GM19463 (cell line): ENCODE measurements around the gene ABCC5.
"Not testable (repeated sequence)": the region's sequence is repeated elsewhere in the genome, so short reads cannot be mapped to it uniquely, and the experiment has no call there.

Experiments
- ATAC-seq: cut with Tn5 transposase; IDR thresholded peaks from one replicate; pipeline ENCODE4 v1.9.1; 2021; ENCODE audit warnings: mild to moderate bottlenecking, moderate library complexity; ENCODE audit not compliant: unreplicated experiment

Gene ABCC5

GRCh38 chr3:184016811-184017671 lies 643 bp downstream of the ABCC5 start:
- peak; percentile 75 for ATAC-seq

GRCh38 chr3:184016169-184016570 lies 1.5 kb downstream of the ABCC5 start:
- ATAC-seq: no peak

- ATAC-seq: no peak
Observed at GRCh38 chr3:184015381-184016019, 2.2 kb downstream of the ABCC5 start.

GRCh38 chr3:184011937-184012889 lies 5.5 kb downstream of the ABCC5 start:
- no peak for ATAC-seq

- no peak for ATAC-seq
Observed at GRCh38 chr3:184011230-184011876, 6.3 kb downstream of the ABCC5 start.

GRCh38 chr3:184008161-184008560 lies 9.5 kb downstream of the ABCC5 start:
- ATAC-seq: no peak

- not testable (repeated sequence) for ATAC-seq
Observed at GRCh38 chr3:184007143-184007813, 10.4 kb downstream of the ABCC5 start.

GRCh38 chr3:184005941-184006507 lies 11.7 kb downstream of the ABCC5 start:
- ATAC-seq: peak; percentile 57

- ATAC-seq: no peak
Observed at GRCh38 chr3:184004476-184004875, 13.2 kb downstream of the ABCC5 start.

GRCh38 chr3:184003187-184003967 lies 14.3 kb downstream of the ABCC5 start:
- no peak for ATAC-seq

GRCh38 chr3:184002469-184002868 lies 15.2 kb downstream of the ABCC5 start:
- no peak for ATAC-seq

GRCh38 chr3:184001761-184002160 lies 15.9 kb downstream of the ABCC5 start:
- ATAC-seq: no peak

GRCh38 chr3:183991403-183991802 lies 26.3 kb downstream of the ABCC5 start:
- no peak for ATAC-seq

GRCh38 chr3:183988216-183988790 lies 29.4 kb downstream of the ABCC5 start:
- ATAC-seq: no peak

GRCh38 chr3:183987000-183987600 lies 30.6 kb downstream of the ABCC5 start:
- ATAC-seq: no peak

GRCh38 chr3:183984749-183985729 lies 32.6 kb downstream of the ABCC5 start:
- ATAC-seq: no peak

- ATAC-seq: no peak
Observed at GRCh38 chr3:183984127-183984740, 33.5 kb downstream of the ABCC5 start.
